ENCODE results near the gene SASH1. TPM values are rescaled to one million over a fixed set of nuclear protein-coding genes. Genes with fewer than 3 reads are reported as not detected.

SASH1 gene
- total and polyA plus RNA-seq, 2 of the 8 experiments (the other 6 are each of a cell fraction or from before 2014, with no cell fraction given): 6.0 to 20.2 TPM

DNA sequence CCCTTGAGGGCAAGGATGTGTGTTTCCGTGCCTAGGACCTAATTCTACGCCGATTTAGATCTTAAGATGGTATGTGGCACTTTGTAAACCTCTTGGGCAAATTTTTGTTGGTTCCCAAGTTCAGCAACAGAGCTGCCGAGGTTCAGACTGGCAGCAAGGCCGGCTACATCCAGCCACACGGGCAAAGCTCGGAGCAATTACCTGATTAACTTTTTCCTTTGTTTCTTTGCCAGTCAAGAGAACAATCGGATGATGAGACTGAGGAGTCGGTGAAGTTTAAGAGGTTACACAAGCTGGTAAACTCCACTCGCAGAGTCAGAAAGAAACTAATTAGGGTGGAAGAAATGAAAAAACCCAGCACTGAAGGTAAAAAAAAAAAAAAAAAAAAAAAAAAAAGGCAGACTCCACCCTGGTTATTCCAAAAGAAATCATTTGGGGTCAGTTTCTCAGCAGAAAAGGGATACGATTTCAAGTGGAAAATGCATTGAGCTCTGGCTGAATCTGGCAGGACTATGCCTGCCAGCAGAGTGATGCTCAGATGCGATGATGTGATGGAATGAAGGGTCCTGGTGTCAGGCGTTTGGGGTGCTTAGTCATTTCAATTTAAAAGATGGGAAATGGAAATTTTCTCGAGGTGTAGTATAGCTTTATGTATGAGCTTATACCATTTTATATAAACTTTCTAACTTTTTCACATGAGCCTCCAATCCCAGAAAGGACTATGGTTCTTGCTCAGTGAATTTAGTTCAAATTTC is 171.6 kb downstream of the SASH1 start (continued):
- TF ChIP-seq GTF2F1 (IDR thresholded peaks at IDR 0.05; ENCODE audit: borderline replicate concordance, low read depth, low read length) (no peak), GABPA (IDR thresholded peaks at IDR 0.05; ENCODE audit: borderline replicate concordance, insufficient read depth, low read length) (no peak), YY1 (IDR thresholded peaks at IDR 0.05; ENCODE audit: low read depth, low read length) (no peak), BACH1 (IDR thresholded peaks at IDR 0.05; ENCODE audit: low read length) (no peak), TEAD4 (IDR thresholded peaks at IDR 0.05; ENCODE audit: low read depth, low read length) (no peak)
- TF ChIP-seq, protein P1, sequence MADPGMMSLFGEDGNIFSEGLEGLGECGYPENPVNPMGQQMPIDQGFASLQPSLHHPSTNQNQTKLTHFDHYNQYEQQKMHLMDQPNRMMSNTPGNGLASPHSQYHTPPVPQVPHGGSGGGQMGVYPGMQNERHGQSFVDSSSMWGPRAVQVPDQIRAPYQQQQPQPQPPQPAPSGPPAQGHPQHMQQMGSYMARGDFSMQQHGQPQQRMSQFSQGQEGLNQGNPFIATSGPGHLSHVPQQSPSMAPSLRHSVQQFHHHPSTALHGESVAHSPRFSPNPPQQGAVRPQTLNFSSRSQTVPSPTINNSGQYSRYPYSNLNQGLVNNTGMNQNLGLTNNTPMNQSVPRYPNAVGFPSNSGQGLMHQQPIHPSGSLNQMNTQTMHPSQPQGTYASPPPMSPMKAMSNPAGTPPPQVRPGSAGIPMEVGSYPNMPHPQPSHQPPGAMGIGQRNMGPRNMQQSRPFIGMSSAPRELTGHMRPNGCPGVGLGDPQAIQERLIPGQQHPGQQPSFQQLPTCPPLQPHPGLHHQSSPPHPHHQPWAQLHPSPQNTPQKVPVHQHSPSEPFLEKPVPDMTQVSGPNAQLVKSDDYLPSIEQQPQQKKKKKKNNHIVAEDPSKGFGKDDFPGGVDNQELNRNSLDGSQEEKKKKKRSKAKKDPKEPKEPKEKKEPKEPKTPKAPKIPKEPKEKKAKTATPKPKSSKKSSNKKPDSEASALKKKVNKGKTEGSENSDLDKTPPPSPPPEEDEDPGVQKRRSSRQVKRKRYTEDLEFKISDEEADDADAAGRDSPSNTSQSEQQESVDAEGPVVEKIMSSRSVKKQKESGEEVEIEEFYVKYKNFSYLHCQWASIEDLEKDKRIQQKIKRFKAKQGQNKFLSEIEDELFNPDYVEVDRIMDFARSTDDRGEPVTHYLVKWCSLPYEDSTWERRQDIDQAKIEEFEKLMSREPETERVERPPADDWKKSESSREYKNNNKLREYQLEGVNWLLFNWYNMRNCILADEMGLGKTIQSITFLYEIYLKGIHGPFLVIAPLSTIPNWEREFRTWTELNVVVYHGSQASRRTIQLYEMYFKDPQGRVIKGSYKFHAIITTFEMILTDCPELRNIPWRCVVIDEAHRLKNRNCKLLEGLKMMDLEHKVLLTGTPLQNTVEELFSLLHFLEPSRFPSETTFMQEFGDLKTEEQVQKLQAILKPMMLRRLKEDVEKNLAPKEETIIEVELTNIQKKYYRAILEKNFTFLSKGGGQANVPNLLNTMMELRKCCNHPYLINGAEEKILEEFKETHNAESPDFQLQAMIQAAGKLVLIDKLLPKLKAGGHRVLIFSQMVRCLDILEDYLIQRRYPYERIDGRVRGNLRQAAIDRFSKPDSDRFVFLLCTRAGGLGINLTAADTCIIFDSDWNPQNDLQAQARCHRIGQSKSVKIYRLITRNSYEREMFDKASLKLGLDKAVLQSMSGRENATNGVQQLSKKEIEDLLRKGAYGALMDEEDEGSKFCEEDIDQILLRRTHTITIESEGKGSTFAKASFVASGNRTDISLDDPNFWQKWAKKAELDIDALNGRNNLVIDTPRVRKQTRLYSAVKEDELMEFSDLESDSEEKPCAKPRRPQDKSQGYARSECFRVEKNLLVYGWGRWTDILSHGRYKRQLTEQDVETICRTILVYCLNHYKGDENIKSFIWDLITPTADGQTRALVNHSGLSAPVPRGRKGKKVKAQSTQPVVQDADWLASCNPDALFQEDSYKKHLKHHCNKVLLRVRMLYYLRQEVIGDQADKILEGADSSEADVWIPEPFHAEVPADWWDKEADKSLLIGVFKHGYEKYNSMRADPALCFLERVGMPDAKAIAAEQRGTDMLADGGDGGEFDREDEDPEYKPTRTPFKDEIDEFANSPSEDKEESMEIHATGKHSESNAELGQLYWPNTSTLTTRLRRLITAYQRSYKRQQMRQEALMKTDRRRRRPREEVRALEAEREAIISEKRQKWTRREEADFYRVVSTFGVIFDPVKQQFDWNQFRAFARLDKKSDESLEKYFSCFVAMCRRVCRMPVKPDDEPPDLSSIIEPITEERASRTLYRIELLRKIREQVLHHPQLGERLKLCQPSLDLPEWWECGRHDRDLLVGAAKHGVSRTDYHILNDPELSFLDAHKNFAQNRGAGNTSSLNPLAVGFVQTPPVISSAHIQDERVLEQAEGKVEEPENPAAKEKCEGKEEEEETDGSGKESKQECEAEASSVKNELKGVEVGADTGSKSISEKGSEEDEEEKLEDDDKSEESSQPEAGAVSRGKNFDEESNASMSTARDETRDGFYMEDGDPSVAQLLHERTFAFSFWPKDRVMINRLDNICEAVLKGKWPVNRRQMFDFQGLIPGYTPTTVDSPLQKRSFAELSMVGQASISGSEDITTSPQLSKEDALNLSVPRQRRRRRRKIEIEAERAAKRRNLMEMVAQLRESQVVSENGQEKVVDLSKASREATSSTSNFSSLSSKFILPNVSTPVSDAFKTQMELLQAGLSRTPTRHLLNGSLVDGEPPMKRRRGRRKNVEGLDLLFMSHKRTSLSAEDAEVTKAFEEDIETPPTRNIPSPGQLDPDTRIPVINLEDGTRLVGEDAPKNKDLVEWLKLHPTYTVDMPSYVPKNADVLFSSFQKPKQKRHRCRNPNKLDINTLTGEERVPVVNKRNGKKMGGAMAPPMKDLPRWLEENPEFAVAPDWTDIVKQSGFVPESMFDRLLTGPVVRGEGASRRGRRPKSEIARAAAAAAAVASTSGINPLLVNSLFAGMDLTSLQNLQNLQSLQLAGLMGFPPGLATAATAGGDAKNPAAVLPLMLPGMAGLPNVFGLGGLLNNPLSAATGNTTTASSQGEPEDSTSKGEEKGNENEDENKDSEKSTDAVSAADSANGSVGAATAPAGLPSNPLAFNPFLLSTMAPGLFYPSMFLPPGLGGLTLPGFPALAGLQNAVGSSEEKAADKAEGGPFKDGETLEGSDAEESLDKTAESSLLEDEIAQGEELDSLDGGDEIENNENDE (IDR thresholded peaks at IDR 0.05; ENCODE audit: insufficient replicate concordance, low read length): no peak

Measured in H1 (cell line).